Kidney tubule cell (primary cell): ENCODE data around the gene LIMCH1.

Experiments used
- DNase-seq: peaks from one replicate; pipeline ENCODE4 v3.0.0-alpha.2; 2018; ENCODE audit warnings: low spot score

The LIMCH1 gene

GRCh38 chr4:41528512-41529205 is 9.3 kb upstream of the LIMCH1 start:
- no peak for DNase-seq

GRCh38 chr4:41530741-41531140 is 7.2 kb upstream of the LIMCH1 start:
- DNase-seq, result no peak

GRCh38 chr4:41532336-41532735 is 5.6 kb upstream of the LIMCH1 start:
- no peak for DNase-seq

- no peak for DNase-seq
Observed at GRCh38 chr4:41532882-41533281, 5.1 kb upstream of the LIMCH1 start.

GRCh38 chr4:41533680-41534079 is 4.3 kb upstream of the LIMCH1 start:
- DNase-seq, result no peak

GRCh38 chr4:41534404-41534803 is 3.6 kb upstream of the LIMCH1 start:
- DNase-seq, result no peak

GRCh38 chr4:41535911-41536371 is 2.0 kb upstream of the LIMCH1 start:
- DNase-seq, result no peak

GRCh38 chr4:41537292-41537890 is 566 bp upstream of the LIMCH1 start:
- no peak for DNase-seq

GRCh38 chr4:41538887-41539498 is 1.0 kb downstream of the LIMCH1 start:
- DNase-seq, result peak; percentile 45

GRCh38 chr4:41539711-41540110 is 1.8 kb downstream of the LIMCH1 start:
- DNase-seq, result no peak

- peak; percentile 64 for DNase-seq
Observed at GRCh38 chr4:41540687-41541086, 2.7 kb downstream of the LIMCH1 start.

GRCh38 chr4:41541687-41542094 is 3.7 kb downstream of the LIMCH1 start:
- no peak for DNase-seq

GRCh38 chr4:41542526-41543275 is 4.7 kb downstream of the LIMCH1 start:
- DNase-seq, result no peak

GRCh38 chr4:41545238-41545637 is 7.3 kb downstream of the LIMCH1 start:
- DNase-seq, result no peak

- no peak for DNase-seq
Observed at GRCh38 chr4:41546638-41547037, 8.7 kb downstream of the LIMCH1 start.

- no peak for DNase-seq
Observed at GRCh38 chr4:41548305-41548880, 10.4 kb downstream of the LIMCH1 start.

- DNase-seq, result no peak
Observed at GRCh38 chr4:41549478-41549877, 11.5 kb downstream of the LIMCH1 start.

GRCh38 chr4:41550308-41550707 is 12.4 kb downstream of the LIMCH1 start:
- DNase-seq, result peak; percentile 38

- no peak for DNase-seq
Observed at GRCh38 chr4:41551536-41551935, 13.6 kb downstream of the LIMCH1 start.

GRCh38 chr4:41554905-41555304 is 16.9 kb downstream of the LIMCH1 start:
- no peak for DNase-seq

GRCh38 chr4:41556526-41556925 is 18.6 kb downstream of the LIMCH1 start:
- no peak for DNase-seq

GRCh38 chr4:41559940-41560516 is 22.1 kb downstream of the LIMCH1 start:
- DNase-seq, result no peak
